NCI-H1092 (cell line): ENCODE results near the gene CDKN1A.

Source experiments
- DNase-seq: peaks from one replicate; lab custom pipeline; 2025; lab: John Stamatoyannopoulos, UW

Gene CDKN1A

DNA sequence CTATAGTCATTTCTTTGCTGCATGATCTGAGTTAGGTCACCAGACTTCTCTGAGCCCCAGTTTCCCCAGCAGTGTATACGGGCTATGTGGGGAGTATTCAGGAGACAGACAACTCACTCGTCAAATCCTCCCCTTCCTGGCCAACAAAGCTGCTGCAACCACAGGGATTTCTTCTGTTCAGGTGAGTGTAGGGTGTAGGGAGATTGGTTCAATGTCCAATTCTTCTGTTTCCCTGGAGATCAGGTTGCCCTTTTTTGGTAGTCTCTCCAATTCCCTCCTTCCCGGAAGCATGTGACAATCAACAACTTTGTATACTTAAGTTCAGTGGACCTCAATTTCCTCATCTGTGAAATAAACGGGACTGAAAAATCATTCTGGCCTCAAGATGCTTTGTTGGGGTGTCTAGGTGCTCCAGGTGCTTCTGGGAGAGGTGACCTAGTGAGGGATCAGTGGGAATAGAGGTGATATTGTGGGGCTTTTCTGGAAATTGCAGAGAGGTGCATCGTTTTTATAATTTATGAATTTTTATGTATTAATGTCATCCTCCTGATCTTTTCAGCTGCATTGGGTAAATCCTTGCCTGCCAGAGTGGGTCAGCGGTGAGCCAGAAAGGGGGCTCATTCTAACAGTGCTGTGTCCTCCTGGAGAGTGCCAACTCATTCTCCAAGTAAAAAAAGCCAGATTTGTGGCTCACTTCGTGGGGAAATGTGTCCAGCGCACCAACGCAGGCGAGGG, 594 bp upstream of the CDKN1A start:
- DNase-seq, result no peak

DNA sequence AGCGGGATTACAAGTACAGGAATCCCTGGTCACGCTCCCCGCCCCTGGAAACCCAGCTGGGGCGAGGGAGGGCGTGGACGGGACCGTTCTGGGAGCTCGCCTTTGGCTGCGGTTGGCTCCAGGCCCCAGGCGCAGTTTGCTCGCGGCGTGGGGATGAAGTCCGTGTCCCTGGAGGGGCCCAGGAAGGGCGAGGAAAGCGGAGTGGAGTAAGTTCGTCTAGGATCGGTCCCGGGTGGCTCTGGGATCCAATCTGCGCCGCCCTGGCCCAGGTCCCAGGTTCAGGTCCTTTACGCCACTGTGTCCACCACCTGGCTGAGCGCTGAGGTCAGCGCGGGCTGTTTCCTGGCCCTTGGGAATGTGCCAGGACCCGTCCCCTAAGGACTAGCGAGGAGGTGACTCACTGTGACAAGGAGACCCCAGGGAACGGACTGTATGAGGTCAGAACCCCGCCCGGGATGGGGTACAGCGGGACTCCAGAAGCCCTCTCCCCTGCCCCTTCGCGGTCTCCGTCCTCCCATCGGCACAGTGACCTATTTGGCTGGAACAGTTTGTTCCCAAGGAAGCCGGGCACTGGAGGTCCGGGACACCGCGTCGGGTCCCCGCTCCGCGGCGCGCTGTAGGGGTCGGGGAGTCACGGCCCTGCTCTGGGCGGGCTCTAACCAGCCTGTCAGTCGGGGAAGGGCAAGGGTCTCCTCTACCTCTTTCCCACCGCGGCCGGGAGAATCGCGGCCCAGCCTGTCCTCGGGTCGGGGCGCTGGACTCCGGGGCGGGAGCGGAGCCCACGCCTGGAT, 724 bp downstream of the CDKN1A start:
- DNase-seq, result no peak

DNA sequence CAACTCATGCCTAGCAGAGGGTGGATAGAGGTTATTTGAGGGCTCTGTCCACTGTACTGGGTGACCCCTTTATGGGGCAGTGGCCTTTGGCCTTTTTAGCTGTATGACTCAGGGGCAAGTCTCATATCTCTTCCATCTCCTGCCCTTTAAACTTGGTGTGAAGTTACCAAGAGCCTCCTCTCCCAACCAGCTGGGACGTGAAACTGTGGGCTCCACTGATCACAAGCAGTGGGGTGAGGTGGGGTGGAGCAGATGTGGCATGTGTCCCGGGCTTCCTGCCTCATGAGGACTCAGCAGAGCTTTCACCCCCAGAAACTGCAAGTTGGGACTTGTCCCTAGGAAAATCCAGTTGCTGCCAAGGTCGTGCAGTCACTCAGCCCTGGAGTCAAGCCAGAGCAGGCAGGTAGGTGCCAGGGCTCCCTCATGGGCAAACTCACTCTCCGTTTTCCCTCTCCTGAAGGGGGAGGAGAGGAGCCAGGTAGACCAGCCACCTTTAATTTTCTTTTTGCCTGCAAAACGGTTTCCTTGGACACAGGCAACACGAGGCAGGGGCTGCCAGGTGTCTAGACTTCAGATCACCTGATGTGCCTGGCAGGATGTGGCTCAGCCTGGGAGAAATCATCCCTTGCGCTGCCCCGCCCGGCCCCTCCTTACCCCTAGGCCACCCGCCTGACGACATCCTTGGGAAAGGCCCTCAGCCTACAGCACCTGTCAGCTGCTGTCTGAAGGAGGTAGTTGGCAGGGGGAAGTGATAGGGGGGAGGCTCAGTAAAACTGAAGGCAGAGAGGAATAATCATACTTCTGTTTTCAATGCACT, 4.0 kb downstream of the CDKN1A start:
- no peak for DNase-seq

DNA sequence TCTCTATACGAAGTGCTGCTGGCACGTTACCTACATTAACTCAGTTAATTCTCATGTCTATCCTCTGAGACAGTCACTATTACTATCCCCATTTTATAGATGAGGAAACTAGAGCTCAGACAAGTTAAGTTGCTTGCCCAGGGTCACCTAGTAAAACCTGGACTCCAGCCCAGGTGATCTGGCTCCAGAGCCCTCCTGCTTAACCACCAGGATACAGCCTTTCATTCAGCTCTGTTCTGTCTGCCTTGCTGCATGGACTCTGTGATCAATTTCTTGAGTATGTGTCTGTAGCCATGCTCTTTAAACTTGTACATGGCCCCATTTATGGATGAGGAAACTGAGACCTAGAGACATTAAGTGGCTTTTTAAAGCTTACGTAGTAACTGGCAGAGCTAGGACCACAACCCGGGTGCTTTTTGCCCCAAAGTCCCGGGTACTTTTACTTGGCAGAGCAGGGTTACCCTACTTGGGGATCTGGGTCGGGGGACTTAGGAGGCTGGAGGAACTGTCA, 4.7 kb downstream of the CDKN1A start:
- DNase-seq, result no peak

DNA sequence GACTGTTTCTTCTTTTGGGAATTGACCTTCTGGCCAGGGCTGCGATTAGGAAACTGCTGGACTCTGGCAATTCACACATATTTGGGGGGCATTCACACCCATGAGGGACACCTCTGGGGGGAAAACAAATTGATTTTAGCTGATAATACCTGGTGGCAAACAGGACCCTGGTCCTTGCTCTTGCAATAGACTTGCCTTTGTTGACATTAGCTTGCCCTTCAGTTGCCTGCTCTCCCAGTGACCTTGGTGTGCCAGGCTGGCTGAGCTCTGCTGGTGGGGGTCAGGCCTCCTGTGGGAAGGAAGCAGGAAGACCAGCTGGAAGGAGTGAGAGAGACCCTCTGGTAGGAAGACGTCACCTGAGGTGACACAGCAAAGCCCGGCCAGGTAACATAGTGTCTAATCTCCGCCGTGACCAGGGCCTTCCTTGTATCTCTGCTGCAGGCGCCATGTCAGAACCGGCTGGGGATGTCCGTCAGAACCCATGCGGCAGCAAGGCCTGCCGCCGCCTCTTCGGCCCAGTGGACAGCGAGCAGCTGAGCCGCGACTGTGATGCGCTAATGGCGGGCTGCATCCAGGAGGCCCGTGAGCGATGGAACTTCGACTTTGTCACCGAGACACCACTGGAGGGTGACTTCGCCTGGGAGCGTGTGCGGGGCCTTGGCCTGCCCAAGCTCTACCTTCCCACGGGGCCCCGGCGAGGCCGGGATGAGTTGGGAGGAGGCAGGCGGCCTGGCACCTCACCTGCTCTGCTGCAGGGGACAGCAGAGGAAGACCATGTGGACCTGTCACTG, 5.3 kb downstream of the CDKN1A start:
- DNase-seq, result no peak

DNA sequence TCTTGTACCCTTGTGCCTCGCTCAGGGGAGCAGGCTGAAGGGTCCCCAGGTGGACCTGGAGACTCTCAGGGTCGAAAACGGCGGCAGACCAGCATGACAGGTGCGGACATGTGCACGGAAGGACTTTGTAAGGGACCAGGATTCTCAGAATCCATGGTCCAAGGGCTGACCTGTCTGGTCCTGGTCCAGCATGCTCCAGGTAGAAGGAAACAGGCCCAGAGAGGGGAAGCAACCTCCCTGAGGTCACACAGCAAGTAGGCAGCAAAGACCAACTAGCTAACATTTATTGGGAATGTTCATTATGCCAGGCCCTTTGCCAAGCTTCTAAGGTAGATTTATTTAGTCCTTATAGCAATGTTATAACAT, 5.9 kb downstream of the CDKN1A start:
- no peak for DNase-seq

DNA sequence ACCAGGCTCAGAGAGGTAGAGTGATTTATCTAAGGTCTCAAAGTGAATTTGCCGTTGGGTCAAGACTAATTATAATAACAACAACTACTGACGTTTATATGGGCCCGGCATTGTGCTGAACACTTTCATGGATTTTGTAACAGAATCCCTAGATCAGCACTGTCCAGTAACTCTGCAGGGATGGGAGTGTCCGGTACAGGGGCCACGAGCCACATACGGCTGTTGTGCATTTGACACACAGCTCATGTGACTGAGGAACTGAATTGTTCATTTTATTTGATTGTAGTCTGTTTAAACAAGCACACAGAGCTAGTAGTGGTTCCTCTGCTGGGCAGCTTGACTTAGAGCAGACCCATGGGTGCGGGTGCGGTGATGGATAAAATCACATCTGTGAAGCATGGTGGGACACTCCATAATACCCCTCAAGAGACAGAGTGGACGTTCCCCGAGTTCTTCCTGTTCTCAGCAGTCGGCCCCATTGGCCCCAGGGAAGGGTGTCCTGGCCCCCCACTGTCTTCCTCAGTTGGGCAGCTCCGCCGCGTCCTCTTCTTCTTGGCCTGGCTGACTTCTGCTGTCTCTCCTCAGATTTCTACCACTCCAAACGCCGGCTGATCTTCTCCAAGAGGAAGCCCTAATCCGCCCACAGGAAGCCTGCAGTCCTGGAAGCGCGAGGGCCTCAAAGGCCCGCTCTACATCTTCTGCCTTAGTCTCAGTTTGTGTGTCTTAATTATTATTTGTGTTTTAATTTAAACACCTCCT, 6.8 kb downstream of the CDKN1A start:
- no peak for DNase-seq

DNA sequence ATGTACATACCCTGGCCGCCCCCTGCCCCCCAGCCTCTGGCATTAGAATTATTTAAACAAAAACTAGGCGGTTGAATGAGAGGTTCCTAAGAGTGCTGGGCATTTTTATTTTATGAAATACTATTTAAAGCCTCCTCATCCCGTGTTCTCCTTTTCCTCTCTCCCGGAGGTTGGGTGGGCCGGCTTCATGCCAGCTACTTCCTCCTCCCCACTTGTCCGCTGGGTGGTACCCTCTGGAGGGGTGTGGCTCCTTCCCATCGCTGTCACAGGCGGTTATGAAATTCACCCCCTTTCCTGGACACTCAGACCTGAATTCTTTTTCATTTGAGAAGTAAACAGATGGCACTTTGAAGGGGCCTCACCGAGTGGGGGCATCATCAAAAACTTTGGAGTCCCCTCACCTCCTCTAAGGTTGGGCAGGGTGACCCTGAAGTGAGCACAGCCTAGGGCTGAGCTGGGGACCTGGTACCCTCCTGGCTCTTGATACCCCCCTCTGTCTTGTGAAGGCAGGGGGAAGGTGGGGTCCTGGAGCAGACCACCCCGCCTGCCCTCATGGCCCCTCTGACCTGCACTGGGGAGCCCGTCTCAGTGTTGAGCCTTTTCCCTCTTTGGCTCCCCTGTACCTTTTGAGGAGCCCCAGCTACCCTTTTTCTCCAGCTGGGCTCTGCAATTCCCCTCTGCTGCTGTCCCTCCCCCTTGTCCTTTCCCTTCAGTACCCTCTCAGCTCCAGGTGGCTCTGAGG, 7.6 kb downstream of the CDKN1A start:
- no peak for DNase-seq

DNA sequence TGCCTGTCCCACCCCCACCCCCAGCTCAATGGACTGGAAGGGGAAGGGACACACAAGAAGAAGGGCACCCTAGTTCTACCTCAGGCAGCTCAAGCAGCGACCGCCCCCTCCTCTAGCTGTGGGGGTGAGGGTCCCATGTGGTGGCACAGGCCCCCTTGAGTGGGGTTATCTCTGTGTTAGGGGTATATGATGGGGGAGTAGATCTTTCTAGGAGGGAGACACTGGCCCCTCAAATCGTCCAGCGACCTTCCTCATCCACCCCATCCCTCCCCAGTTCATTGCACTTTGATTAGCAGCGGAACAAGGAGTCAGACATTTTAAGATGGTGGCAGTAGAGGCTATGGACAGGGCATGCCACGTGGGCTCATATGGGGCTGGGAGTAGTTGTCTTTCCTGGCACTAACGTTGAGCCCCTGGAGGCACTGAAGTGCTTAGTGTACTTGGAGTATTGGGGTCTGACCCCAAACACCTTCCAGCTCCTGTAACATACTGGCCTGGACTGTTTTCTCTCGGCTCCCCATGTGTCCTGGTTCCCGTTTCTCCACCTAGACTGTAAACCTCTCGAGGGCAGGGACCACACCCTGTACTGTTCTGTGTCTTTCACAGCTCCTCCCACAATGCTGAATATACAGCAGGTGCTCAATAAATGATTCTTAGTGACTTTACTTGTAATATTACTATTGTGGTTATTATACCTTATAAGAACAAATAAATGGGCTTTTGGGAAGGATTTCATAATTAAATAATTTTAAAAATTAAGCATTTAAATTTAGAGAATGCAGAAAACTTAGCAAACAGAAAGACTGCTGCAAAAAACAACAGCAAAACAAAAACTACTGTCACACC, 8.4 kb downstream of the CDKN1A start:
- DNase-seq, result no peak

DNA sequence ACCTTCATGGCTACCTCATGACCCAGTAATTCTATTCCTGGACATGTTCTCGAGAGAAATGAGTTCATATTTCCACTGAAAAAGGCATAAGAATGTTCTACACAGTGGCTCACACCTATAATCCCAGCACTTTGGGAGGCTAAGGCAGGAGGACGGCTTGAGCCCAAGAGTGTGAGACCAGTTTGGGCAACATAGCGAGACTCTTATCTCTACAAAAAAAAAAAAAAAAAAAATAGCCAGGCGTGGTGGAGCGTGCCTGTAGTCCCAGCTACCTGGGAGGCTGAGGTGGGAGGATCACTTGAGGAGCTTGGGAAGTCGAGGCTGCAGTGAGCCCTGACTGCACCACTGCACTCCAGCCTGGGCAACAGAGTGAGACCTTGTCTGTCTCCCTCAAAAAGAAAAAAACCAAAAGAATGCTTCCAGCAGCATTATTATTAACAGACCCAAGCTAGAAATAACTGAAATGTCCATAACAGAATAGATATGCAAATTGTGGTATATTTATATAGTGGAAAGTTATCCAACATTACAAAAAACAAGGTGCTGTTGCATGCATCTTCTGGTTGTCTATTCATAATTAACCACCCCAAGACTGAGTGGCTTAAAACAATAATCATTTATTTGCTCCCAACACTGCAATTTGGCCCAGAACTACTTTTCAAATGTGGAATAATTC, 9.7 kb downstream of the CDKN1A start:
- no peak for DNase-seq

DNA sequence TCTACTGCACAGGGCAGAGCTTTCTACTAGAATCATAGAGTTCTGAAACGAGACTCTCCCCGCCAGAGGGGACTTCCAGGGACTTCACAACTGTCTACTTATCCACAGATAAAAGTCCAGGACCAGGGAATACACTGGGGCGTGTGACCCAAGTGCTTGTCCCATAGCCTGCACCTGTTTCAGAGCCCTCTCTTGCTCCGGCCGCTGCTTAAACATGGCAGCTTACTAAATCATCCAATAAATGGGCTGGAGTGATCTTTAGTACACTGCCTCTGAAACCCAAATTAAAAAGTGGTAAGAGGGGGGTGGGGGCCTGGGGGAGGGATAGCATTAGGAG, 10.2 kb downstream of the CDKN1A start:
- DNase-seq, result no peak

DNA sequence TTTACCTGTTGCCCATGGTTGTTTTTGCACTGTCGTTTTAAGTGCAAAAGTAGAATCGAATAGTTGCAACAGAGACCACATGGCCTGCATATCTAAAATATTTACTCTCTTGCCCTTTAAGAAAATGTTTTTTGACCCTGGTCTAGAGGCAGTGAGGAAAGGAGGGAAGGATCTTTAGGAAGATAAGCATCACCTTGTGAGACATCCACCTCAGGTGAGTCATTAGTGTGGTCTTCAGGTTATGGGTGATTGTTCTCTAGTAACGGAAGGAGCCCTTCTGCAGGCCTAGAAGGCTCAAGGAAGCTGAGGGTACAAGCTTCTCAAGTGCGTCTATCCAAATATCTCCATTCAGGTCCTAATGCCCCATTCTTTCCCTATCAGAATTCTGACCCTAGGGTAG, 12.5 kb downstream of the CDKN1A start:
- DNase-seq, result no peak

DNA sequence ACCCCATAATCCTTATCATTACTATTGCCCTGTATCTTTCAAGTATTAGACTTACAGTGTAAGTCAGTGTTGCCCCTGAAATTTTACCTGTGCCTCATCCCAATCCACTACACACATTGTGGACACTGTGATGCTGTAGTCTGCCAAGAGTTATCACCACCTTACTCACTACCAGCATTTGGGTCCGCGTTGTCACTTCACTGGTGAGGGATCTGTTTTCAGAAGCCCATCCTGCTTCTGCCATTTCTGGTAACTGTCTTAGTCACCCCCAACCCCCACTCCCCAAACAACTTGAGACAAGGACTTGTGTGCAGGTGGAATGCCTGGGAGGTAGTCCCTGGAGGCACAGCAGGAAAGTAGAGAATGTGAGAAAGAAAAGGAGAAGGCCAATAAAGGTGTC, 13.1 kb downstream of the CDKN1A start:
- no peak for DNase-seq

DNA sequence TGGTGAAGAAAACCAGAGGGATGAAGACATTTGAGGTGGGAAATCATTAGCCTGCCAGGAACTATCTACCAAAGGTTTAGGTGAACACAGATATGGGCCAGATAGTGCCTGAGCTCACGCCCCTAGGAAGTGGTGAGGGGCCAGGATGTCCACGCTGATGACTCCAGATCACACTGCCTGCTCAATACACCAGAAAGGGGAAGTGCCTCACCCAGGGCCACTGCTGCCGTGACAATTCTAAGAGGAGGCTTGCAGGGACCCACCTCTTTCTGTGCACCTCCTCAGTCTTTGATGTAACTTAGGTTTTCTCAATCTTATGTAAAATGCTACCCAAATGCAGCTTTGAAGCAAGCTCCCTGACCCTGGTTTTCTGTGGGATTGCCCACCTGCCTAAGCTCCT, 13.7 kb downstream of the CDKN1A start:
- no peak for DNase-seq

DNA sequence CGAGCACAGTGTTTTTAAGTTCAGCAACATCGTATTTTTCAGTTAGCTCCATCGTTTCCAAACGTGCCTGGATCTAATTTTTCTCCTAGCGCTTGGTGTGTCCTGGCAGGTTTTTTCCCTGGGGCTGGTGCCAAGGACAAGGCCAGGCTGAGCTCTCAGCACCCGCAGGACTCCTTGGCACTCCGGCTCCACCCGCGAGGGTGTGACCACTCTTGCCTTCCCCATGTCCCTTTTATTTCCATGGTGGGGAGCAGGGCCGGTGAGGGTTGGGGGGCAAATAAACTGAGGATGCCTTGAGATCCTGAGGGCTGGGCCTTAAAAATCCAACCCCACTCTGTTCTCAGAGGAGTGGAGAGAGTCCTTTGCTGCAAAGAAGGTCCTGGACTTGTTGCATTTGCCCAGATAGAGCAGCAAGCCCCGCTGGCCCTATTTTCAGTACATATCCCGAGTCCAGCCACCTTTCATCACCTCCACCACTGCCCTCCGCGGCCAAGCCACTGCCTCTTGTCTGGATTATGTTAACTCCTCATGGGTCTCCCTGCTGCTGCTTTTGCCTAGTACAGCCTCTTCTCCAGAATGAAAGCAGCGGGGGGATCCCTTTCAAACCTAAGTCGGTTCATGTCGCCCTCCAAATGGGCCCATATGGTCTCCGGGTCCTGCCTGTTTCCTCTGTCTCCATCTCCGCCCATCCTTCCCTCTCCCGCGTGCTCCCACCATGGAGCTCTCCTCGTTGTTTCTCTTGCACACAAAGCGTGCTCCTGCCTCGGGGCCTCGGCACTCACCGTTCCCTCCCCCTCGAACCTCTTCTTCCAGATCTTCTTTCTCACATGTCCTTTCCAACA, 14.6 kb downstream of the CDKN1A start:
- no peak for DNase-seq

DNA sequence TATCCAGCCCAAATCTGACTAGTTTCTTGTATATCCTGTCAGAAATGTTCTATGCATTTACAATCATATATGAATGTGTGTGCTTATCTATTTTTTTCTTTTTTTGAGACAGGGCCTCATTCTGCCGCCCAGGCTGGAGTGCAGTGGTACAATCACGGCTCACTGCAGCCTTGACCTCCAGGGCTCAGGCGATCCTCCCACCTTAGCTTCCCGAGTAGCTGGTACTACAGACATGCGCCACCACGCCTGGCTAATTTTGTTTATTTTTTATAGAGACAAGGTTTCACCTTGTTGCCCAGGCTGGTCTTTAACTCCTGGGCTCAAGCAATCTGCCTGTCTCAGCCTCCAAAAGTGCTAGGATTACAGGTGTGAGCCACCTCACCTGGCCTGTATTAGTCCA, 16.1 kb downstream of the CDKN1A start:
- DNase-seq, result no peak

DNA sequence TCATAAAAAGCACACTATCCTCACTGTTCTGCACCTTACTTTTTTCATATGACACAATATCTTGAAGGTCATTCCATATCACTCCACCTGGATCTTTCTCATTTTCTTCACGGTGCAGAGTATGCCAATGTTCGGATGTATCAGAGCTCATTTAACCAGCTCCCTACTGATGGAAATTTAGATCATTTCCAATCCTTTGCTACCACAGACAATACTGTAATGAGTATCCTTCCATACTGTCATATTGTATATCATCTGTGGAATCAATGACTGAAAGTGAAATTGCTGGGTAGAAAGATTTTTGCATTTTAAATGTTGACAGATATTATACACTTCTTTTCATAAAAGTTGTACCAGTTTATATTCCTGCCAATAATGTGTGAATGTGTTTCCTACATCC, 16.9 kb downstream of the CDKN1A start:
- DNase-seq, result no peak

DNA sequence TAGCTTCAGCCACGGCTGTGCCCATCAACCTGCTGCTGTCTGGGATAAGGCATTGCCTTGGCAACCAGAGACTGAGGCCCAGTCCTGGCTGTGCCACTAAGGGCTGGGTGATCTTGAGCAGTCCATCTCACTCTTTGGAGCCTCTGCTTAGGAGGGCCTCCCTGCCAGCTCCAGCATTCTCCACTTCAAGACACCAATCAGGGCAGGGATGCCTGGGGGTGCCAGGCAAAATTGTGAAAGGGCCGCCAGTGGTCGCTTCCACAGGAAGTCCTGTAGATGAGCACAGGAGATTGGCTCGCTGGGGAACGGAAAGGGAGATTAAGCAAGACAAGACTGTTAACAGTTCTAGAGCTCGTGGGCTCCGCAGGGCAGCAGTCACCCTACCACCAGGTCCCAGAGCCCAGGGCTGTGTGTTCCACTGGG, 19.0 kb downstream of the CDKN1A start, which contains the start of gene RAB44:
TSS of gene RAB44 (plus strand) at position 346 of the 423 bp plus-strand sequence. CDS start 6,410 bp downstream, outside the sequence.
- DNase-seq, result no peak
